HG02981 (cell line): ENCODE data around the gene ALPK3.
"Not testable (repeated sequence)": the region's sequence is repeated elsewhere in the genome, so short reads cannot be mapped to it uniquely, and the experiment has no call there.

Experiments used
- ATAC-seq: cut with Tn5 transposase; IDR thresholded peaks from one replicate; pipeline ENCODE4 v1.9.1; 2021; ENCODE audit warnings: mild to moderate bottlenecking, moderate library complexity; ENCODE audit not compliant: unreplicated experiment

ALPK3 gene

GRCh38 chr15:84872009-84872910 is 55.1 kb downstream of the ALPK3 start:
- ATAC-seq: no peak

GRCh38 chr15:84873997-84874396 is 56.8 kb downstream of the ALPK3 start:
- no peak for ATAC-seq

GRCh38 chr15:84874981-84875699 is 58.0 kb downstream of the ALPK3 start:
- no peak for ATAC-seq

- ATAC-seq: no peak
Observed at GRCh38 chr15:84876269-84876668, 59.1 kb downstream of the ALPK3 start.

- ATAC-seq: not testable (repeated sequence)
Observed at GRCh38 chr15:84877701-84878100, 60.5 kb downstream of the ALPK3 start.

GRCh38 chr15:84878504-84878903 is 61.3 kb downstream of the ALPK3 start:
- no peak for ATAC-seq

- ATAC-seq: no peak
Observed at GRCh38 chr15:84879088-84879780, 62.1 kb downstream of the ALPK3 start.

- no peak for ATAC-seq
Observed at GRCh38 chr15:84880007-84880406, 62.9 kb downstream of the ALPK3 start.

GRCh38 chr15:84880822-84881519 is 63.8 kb downstream of the ALPK3 start:
- no peak for ATAC-seq

- no peak for ATAC-seq
Observed at GRCh38 chr15:84881520-84881830, 64.3 kb downstream of the ALPK3 start.

- ATAC-seq: no peak
Observed at GRCh38 chr15:84883466-84883865, 66.3 kb downstream of the ALPK3 start.

GRCh38 chr15:84883916-84884781 is 67.0 kb downstream of the ALPK3 start, which contains the start of gene SLC28A1:
SLC28A1 (plus strand) TSS chr15:84884662; CDS start chr15:84887761, 3,099 bp downstream.
- no peak for ATAC-seq

GRCh38 chr15:84885801-84886200 is 68.6 kb downstream of the ALPK3 start:
- ATAC-seq: no peak

GRCh38 chr15:84886211-84886983 is 69.2 kb downstream of the ALPK3 start:
- no peak for ATAC-seq

GRCh38 chr15:84886984-84887299 is 69.8 kb downstream of the ALPK3 start:
- ATAC-seq: no peak

- ATAC-seq: no peak
Observed at GRCh38 chr15:84887938-84888337, 70.8 kb downstream of the ALPK3 start.

- no peak for ATAC-seq
Observed at GRCh38 chr15:84888639-84889038, 71.5 kb downstream of the ALPK3 start.

GRCh38 chr15:84889313-84889990 is 72.3 kb downstream of the ALPK3 start:
- ATAC-seq: no peak
